Measurements from ENCODE around the gene TPP2.

DNA sequence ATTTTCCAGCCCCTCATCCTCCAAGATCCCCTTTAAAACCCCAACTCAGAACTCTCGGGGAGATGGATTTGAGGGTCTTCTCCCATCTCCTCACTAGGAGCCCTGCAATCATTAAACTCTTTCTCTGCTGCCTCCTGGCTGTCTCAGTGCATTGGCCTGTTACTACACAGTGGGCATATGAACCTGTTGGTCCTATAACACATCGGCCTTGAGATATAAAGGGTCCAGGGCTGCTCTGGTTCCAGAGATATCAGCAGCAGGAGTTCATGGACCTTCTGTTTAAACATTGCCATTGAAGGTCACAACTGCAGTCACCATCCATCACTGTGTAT is 101.8 kb downstream of the TPP2 start:
- TF ChIP-seq, protein P1, sequence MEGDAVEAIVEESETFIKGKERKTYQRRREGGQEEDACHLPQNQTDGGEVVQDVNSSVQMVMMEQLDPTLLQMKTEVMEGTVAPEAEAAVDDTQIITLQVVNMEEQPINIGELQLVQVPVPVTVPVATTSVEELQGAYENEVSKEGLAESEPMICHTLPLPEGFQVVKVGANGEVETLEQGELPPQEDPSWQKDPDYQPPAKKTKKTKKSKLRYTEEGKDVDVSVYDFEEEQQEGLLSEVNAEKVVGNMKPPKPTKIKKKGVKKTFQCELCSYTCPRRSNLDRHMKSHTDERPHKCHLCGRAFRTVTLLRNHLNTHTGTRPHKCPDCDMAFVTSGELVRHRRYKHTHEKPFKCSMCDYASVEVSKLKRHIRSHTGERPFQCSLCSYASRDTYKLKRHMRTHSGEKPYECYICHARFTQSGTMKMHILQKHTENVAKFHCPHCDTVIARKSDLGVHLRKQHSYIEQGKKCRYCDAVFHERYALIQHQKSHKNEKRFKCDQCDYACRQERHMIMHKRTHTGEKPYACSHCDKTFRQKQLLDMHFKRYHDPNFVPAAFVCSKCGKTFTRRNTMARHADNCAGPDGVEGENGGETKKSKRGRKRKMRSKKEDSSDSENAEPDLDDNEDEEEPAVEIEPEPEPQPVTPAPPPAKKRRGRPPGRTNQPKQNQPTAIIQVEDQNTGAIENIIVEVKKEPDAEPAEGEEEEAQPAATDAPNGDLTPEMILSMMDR (IDR thresholded peaks at IDR 0.05), result no peak
- no peak for TF ChIP-seq POLR2AphosphoS5 (IDR thresholded peaks at IDR 0.05; ENCODE audit: low read depth, low read length)
- TF ChIP-seq, protein P2, sequence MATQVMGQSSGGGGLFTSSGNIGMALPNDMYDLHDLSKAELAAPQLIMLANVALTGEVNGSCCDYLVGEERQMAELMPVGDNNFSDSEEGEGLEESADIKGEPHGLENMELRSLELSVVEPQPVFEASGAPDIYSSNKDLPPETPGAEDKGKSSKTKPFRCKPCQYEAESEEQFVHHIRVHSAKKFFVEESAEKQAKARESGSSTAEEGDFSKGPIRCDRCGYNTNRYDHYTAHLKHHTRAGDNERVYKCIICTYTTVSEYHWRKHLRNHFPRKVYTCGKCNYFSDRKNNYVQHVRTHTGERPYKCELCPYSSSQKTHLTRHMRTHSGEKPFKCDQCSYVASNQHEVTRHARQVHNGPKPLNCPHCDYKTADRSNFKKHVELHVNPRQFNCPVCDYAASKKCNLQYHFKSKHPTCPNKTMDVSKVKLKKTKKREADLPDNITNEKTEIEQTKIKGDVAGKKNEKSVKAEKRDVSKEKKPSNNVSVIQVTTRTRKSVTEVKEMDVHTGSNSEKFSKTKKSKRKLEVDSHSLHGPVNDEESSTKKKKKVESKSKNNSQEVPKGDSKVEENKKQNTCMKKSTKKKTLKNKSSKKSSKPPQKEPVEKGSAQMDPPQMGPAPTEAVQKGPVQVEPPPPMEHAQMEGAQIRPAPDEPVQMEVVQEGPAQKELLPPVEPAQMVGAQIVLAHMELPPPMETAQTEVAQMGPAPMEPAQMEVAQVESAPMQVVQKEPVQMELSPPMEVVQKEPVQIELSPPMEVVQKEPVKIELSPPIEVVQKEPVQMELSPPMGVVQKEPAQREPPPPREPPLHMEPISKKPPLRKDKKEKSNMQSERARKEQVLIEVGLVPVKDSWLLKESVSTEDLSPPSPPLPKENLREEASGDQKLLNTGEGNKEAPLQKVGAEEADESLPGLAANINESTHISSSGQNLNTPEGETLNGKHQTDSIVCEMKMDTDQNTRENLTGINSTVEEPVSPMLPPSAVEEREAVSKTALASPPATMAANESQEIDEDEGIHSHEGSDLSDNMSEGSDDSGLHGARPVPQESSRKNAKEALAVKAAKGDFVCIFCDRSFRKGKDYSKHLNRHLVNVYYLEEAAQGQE (IDR thresholded peaks at IDR 0.05; ENCODE audit: insufficient read depth in 1 of 2, low read depth in 2 of 2, low read length in 1 of 2), result no peak
- no peak for TF ChIP-seq TCF7L2 (IDR thresholded peaks at IDR 0.05; ENCODE audit: low read depth, low read length)

Measured in Panc1 (cell line).